ENCODE data around the gene GALNT9. TPM values are rescaled to one million over a fixed set of nuclear protein-coding genes. Genes with fewer than 3 reads are reported as not detected.

Gene GALNT9
- total and polyA plus RNA-seq, 9 donors: 0.12 to 21.9 (median 1.3) TPM; not detected in 1

DNA sequence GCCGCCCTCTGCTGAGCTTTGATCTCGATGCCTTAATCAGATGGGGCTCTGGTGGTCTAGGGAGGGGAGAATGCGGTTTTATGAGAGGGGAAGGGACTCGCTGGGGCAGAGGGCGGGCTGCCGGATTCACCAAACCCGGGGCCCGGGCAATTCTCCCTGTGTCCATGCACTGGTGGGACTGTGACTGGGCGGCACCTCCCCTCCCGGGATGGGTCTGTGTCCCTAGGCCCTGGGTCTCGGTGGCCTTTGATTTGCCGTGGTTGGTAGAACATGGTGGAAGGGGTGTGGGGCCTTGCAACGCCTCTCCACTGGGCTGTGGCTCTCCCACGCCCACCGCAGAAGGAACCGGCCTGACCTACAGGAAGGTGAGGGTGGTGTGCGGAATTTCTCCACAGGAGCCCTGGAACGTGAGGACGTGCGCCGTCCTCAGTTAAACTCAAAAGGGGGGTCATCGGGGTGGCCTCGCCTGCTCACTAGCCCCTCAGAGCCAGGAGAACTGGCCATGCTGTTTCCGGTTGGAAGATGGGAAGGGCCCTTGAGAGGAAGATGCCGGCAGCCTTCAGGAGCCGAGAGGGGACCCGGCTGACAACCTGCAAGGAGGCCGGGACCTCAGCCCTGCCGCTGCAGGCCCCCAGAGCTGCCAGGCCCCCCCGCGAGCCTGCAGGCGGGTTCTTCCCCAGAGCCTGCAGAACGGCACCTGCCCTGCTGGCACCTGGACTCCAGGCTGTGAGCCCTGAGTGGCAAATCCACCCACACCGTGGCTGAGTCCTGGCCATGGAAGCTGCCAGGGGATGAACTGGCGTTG lies 141.5 kb downstream of the GALNT9 start:
- Histone ChIP-seq H3K27ac (no peak overlapping the region), H3K36me3 (no peaks in the 10 kb centered on the region), H3K27me3 (no peaks in the 10 kb centered on the region), H3K4me3 (no peak overlapping the region), H3K4me1 (ENCODE audit: insufficient read depth) (peaks cover 5% of the 10 kb centered on the region), H3K9me3 (no peaks in the 10 kb centered on the region)
- intact Hi-C loops (cut with DNase I): no loop called here
- no peak for TF ChIP-seq EP300 (IDR thresholded peaks at IDR 0.05)
- WGBS, 3 donors: 90 to 92% (median 92%) methylated on average over 33 to 35 of the region's 35 CpGs
- DNase-seq: no peak

DNA sequence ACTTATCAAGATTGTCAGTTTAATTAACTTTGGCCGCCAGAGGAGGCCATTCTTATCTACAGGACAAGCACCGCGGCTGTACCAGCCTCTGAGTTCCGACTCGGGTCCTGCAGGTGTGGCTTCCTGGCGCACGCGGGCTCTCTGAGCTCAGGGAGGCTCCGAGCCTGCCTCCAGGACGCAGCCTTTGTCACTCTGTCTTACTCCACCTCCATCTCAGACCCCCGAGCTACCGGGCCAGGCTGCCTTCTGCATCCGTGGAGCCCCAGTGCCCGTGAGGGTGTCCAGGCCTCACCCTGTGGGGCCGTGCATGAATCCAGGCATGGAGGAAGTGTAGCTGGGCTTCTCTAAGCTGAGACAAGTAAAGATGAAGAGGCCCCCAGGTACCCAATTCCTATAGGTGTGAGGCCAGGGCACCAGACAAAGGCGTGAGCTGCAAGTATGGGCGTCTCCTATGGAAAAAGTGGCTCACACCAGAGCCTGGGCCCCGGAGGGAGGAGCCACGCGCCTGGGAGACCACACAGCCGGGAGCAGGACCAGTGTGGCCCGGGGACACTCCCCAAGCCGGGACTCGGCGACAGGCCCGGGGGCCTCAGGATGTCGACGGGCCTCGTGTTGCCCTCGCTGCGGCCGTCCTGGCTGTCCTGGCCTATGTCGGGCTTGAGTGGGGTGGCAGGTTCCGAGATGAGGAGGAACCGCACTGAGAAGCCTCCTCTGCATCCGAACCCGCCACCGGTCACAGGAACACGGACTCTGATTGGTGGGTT lies 142.3 kb downstream of the GALNT9 start:
- TF ChIP-seq EP300 (IDR thresholded peaks at IDR 0.05): no peak
- no peak for TF ChIP-seq POLR2A (IDR thresholded peaks at IDR 0.05)
- TF ChIP-seq, protein P1, sequence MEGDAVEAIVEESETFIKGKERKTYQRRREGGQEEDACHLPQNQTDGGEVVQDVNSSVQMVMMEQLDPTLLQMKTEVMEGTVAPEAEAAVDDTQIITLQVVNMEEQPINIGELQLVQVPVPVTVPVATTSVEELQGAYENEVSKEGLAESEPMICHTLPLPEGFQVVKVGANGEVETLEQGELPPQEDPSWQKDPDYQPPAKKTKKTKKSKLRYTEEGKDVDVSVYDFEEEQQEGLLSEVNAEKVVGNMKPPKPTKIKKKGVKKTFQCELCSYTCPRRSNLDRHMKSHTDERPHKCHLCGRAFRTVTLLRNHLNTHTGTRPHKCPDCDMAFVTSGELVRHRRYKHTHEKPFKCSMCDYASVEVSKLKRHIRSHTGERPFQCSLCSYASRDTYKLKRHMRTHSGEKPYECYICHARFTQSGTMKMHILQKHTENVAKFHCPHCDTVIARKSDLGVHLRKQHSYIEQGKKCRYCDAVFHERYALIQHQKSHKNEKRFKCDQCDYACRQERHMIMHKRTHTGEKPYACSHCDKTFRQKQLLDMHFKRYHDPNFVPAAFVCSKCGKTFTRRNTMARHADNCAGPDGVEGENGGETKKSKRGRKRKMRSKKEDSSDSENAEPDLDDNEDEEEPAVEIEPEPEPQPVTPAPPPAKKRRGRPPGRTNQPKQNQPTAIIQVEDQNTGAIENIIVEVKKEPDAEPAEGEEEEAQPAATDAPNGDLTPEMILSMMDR (IDR thresholded peaks at IDR 0.05): no peak

DNA sequence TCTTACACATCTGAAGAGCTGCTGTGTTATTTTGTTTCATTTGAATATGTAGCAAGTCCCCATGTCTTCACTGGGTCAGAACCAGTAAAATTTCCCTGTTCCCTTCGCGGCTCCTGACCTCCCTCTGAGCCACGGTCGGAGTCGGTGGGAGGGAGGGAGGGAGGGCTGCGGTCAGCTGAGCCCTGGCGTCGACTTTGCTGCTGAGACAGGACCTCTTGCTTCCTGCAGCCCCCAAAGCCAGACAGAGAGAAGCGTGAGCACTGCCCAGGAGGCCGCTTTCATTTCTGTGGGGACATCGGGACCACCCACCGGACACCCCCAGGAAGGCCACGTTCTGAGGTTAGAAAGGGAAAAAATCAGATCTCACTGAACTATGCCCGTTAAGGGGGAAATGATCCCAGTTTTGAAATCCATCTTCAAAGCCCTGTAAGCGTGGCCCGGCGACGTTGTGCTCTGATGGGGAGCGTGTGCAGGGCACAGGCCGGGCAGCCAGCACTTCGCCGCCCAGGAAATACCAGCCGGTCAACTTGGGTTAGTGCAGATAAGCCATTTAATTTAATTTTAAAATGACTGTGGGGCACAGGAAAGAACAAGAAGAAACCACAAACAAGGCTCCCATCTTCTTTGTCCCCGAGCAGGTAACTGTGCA lies 143.1 kb downstream of the GALNT9 start:
- DNase-seq: no peak
- no peaks in the 10 kb centered on the region for H3K9me3 ChIP-seq
- intact Hi-C loops (cut with DNase I): no loop called here
- H3K27ac ChIP-seq: no peak overlapping the region
- no peaks in the 10 kb centered on the region for H3K36me3 ChIP-seq
- H3K4me1 ChIP-seq (ENCODE audit: insufficient read depth): peaks cover 5% of the 10 kb centered on the region
- 49 to 69% (median 52%) methylated on average over 24 of the region's 24 CpGs for WGBS, 3 donors
- TF ChIP-seq, protein P1 (IDR thresholded peaks at IDR 0.05): no peak
- TF ChIP-seq POLR2A (IDR thresholded peaks at IDR 0.05): no peak
- TF ChIP-seq EP300 (IDR thresholded peaks at IDR 0.05): no peak
- no peaks in the 10 kb centered on the region for H3K27me3 ChIP-seq
- no peak overlapping the region for H3K4me3 ChIP-seq

More for the DNA sequence above, 142.3 kb downstream of the GALNT9 start:
- H3K4me1 ChIP-seq (ENCODE audit: insufficient read depth): peaks cover 5% of the 10 kb centered on the region
- H3K36me3 ChIP-seq: no peaks in the 10 kb centered on the region
- no peak for DNase-seq
- no peaks in the 10 kb centered on the region for H3K27me3 ChIP-seq
- H3K9me3 ChIP-seq: no peaks in the 10 kb centered on the region
- intact Hi-C loops (cut with DNase I): no loop called here
- H3K4me3 ChIP-seq: no peak overlapping the region
- no peak overlapping the region for H3K27ac ChIP-seq
- WGBS, 3 donors: 84 to 87% (median 86%) methylated on average over 37 to 39 of the region's 39 CpGs

DNA sequence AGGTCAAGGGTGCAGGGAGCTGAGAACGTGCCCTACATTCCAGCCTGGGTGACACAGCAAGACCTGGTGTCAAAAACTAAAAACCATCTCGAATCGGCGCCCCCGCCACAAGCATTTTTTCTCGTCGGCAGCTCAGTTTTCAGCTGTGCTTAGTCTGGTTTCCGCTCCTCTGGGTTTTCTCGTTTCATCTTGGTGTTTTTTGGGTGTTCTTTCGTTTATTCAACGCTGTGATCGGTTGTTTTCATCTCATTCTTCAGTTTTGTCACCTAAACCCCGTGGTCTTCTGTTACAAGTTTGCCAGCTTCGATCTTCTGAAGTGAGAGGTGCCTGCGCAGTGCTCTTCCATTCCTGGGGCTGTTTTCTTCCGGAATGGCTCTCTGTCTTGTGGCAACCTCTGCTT lies 143.7 kb downstream of the GALNT9 start:
- TF ChIP-seq, protein P1 (IDR thresholded peaks at IDR 0.05): no peak
- TF ChIP-seq POLR2A (IDR thresholded peaks at IDR 0.05) (no peak), EP300 (IDR thresholded peaks at IDR 0.05) (no peak)
- Histone ChIP-seq H3K27ac (no peak overlapping the region), H3K27me3 (no peaks in the 10 kb centered on the region), H3K36me3 (no peaks in the 10 kb centered on the region), H3K9me3 (no peaks in the 10 kb centered on the region), H3K4me3 (no peak overlapping the region), H3K4me1 (ENCODE audit: insufficient read depth) (peaks cover 5% of the 10 kb centered on the region)
- DNase-seq: no peak
- intact Hi-C loops (cut with DNase I): no loop called here
- 66 to 81% (median 71%) methylated on average over 16 of the region's 16 CpGs for WGBS, 3 donors

Measured in ovary (tissue), 9 donors.